Right lobe of liver (tissue), 6 donors: ENCODE results near the gene ZNF740. TPM values are rescaled to one million over a fixed set of nuclear protein-coding genes. Genes with fewer than 3 reads are reported as not detected.
A peak's percentile ranks its signal among the peaks of the same experiment; 100 is the strongest.

Source experiments
- ATAC-seq, 4 donors: fragments of 200-7000 bp; cut with Tn5 transposase; one replicate each; pipeline ENCODE4 v1.9.1; 2020; ENCODE audit warnings: mild to moderate bottlenecking in 4 of 4, moderate library complexity in 4 of 4
- DNase-seq, 3 donors: peaks; one replicate each; pipeline ENCODE4 v3.0.0-alpha.2; 2020
- H3K27ac ChIP-seq, 3 donors: fragments of 200-600 bp; one replicate each; pipeline ENCODE4 v1.8.0; 2022
- H3K27me3 ChIP-seq, 2 donors: fragments of 200-600 bp; one replicate each; pipeline ENCODE4 v1.8.0; 2022
- H3K36me3 ChIP-seq, 4 donors: fragments of 200-600 bp; sonication (generic) in 1 of 4; one replicate each; pipeline versions ENCODE4 v1.5.1 to v1.8.0; 2017 to 2022; ENCODE audit warnings: control low read depth in 1 of 4
- H3K4me1 ChIP-seq, 4 donors: fragments of 200-600 bp; sonication (generic) in 1 of 4; one replicate each; pipeline versions ENCODE4 v1.5.1 to v1.8.0; 2017 to 2022; ENCODE audit warnings: control low read depth in 1 of 4
- H3K4me3 ChIP-seq, 3 donors: fragments of 200-600 bp; one replicate each; pipeline ENCODE4 v1.8.0; 2022
- H3K9me3 ChIP-seq, 4 donors: fragments of 200-600 bp; sonication (generic) in 1 of 4; one replicate each; pipeline versions ENCODE4 v1.5.1 to v1.8.0; 2017 to 2022; ENCODE audit warnings: control low read depth in 1 of 4
- POLR2A ChIP-seq: fragments of 450-650 bp; IDR thresholded peaks from one replicate; pipeline ENCODE4 v1.6.1; 2017; ENCODE audit warnings: antibody characterized with exemption, mild to moderate bottlenecking
- WGBS: methylation state at CpG from one replicate; pipeline ENCODE4 v1.1.6; 2018; ENCODE audit warnings: low coverage, low lambda C conversion rate; ENCODE audit not compliant: insufficient coverage; ENCODE audit errors: missing lambda C conversion rate; 5-methylcytosine and 5-hydroxymethylcytosine counted together
- intact Hi-C, 2 donors: fragments of 100-400 bp; cut with DNase I; formaldehyde crosslinking; loops; one replicate each; pipeline versions ENCODE4 v1.11.2 to v1.14.1; 2022
- total RNA-seq, 6 experiments: library from RNA; depleted of rRNA in 2 of 6; stranded (reverse); fragments of >200 nt in 2 of 6; fragmentation: NEBNext Ultra II Directional in 3 of 6; extraction: Animal tissue kit (Norgen Biotek cat#: 25700) in 3 of 6; gene quantifications; one replicate each; pipeline versions ENCODE4 v1.1.0 to v1.2.4, GENCODE V29; 2016 to 2023
- TF ChIP-seq, protein P1 (sequence below), 4 donors: fragments of 200-600 bp in 3 of 4; fragments of 450-650 bp in 1 of 4; IDR thresholded peaks; one replicate each; pipeline versions ENCODE4 v1.5.1 to v1.8.0; 2016 to 2022; ENCODE audit warnings: antibody characterized with exemption in 4 of 4, mild to moderate bottlenecking in 2 of 4
- donor health status: DM: no; HTN: yes; CAD: no.
- donor health status: DM: no; HTN: no; CAD: no.
- donor health status: DM: no; HTN: no; CAD: no.
- donor health status: DM: no; HTN: yes; CAD: no.
- donor health status: DM: no; HTN: yes; CAD: no.

The ZNF740 gene
- total RNA-seq, 6 experiments from 2014 or later: 5.5 to 24.4 (median 19.2) TPM

DNA sequence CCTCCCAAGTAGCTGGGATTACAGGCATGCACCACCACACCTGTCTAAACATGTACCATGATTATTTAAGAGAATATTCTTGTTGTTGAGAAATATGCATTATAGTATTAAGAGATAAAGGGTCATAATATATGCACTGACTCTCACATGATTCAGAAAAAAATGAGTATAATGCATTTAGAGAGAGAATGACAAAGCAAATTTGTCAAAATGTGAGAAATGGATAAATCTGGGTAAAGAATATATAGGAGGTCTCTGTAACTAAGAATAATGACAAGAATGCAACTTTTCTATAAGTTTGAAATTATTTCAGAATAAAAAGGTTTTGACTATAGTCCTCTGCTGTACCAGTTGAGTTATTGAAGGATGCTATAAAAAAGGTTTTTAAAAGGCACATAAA lies 28.1 kb upstream of the ZNF740 start:
- intact Hi-C loops: no loop called here
- no peak for TF ChIP-seq POLR2A
- TF ChIP-seq, protein P1, sequence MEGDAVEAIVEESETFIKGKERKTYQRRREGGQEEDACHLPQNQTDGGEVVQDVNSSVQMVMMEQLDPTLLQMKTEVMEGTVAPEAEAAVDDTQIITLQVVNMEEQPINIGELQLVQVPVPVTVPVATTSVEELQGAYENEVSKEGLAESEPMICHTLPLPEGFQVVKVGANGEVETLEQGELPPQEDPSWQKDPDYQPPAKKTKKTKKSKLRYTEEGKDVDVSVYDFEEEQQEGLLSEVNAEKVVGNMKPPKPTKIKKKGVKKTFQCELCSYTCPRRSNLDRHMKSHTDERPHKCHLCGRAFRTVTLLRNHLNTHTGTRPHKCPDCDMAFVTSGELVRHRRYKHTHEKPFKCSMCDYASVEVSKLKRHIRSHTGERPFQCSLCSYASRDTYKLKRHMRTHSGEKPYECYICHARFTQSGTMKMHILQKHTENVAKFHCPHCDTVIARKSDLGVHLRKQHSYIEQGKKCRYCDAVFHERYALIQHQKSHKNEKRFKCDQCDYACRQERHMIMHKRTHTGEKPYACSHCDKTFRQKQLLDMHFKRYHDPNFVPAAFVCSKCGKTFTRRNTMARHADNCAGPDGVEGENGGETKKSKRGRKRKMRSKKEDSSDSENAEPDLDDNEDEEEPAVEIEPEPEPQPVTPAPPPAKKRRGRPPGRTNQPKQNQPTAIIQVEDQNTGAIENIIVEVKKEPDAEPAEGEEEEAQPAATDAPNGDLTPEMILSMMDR (IDR thresholded peaks at IDR 0.05): no peak
- H3K27me3 ChIP-seq: no peaks in the 10 kb centered on the region
- H3K4me1 ChIP-seq: peaks cover 0 to 7% (median 2%) of the 10 kb centered on the region in 4 donors
- H3K9me3 ChIP-seq: no peaks in the 10 kb centered on the region
- H3K27ac ChIP-seq: no peak overlapping the region
- H3K4me3 ChIP-seq: no peak overlapping the region
- H3K36me3 ChIP-seq: no peaks in the 10 kb centered on the region
- ATAC-seq: no peak
- DNase-seq: no peak

DNA sequence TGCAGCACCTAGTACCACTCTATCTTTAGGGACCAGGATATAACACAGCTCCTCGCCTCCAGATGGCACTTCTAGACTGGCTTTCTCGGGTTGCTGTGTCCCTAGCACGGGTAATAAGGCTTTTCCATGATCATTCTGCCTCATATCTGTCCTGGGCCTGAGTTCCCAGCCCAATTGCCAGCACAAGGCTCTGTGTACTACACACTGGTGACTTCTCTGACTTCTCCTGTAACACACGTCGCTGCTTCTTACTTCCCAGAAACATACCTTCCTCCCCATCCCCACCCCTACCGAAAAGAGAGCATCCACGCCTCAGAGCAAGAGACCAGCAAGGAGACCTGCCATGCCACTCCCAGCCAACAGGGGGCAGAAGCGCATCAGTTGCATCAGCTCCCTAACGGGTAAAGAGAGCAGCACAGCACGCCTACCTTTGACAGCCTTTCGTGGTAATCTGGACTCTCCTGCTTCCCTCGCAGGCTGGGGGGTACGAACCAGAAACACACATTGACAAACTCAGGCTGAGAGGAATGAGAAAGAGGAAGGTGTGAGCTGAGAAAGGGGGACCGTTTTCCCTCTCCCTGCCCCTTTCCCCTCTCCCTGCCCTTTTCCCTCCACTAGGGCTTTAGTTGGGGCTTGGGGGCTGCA lies 21.2 kb upstream of the ZNF740 start:
- intact Hi-C loops: loop anchor here in 1 of 2 donors (5.0 kb wide), 1 partner anchor 38 kb away; no protein-coding TSS in a partner anchor
- WGBS: 3% methylated on average over 14 of the region's 14 CpGs

DNA sequence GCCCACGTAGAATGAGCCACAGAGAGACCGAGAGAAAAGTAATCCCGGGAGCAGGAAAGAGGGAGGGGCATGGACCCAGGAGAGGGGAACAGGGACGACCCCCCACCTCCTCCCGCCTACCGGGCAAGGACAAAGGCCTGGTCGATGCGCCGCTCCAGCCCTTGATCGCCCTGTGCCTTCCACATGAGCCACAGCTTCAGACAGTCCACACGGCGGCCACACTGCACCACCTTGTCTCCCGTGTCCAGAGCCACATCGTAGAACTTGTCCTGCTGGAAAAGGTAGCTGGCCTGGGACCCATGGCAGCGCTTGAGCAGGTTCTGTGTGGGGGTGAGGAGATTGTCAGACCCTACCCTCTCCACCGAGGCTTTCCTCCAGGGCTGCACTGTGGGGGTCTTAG lies 20.5 kb upstream of the ZNF740 start:
- ATAC-seq (peak in 3 of 4 donors; percentile 24 to 43 (median 29)), DNase-seq (peak in 1 of 3 donors; percentile 60)
- Histone ChIP-seq H3K27ac (no peak overlapping the region), H3K27me3 (no peaks in the 10 kb centered on the region), H3K4me1 (peaks cover 0 to 56% (median 23%) of the 10 kb centered on the region in 4 donors), H3K9me3 (no peaks in the 10 kb centered on the region), H3K4me3 (no peak overlapping the region), H3K36me3 (peaks cover 0 to 4% (median 0%) of the 10 kb centered on the region in 4 donors)
- WGBS: 53% methylated on average over 15 of the region's 16 CpGs
- no peak for TF ChIP-seq POLR2A
- TF ChIP-seq, protein P1 (IDR thresholded peaks at IDR 0.05): no peak
- intact Hi-C loops: loop anchor here (5.0 to 10.0 kb wide), 2 partner anchors 37 to 95 kb away; no protein-coding TSS in a partner anchor

More for the DNA sequence above, 21.2 kb upstream of the ZNF740 start:
- H3K36me3 ChIP-seq: peaks cover 0 to 3% (median 0%) of the 10 kb centered on the region in 4 donors
- H3K27ac ChIP-seq: peak overlapping the region in 1 of 3 donors; percentile 60
- H3K27me3 ChIP-seq: no peaks in the 10 kb centered on the region
- H3K9me3 ChIP-seq: no peaks in the 10 kb centered on the region
- no peak overlapping the region for H3K4me3 ChIP-seq
- peaks cover 0 to 56% (median 23%) of the 10 kb centered on the region in 4 donors for H3K4me1 ChIP-seq
- peak; percentile 82 to 94 (median 92) for ATAC-seq
- TF ChIP-seq POLR2A: no peak
- TF ChIP-seq, protein P1 (IDR thresholded peaks at IDR 0.05): peak; percentile 94 to 99 (median 96)
- DNase-seq: peak; percentile 81 to 89 (median 87)

DNA sequence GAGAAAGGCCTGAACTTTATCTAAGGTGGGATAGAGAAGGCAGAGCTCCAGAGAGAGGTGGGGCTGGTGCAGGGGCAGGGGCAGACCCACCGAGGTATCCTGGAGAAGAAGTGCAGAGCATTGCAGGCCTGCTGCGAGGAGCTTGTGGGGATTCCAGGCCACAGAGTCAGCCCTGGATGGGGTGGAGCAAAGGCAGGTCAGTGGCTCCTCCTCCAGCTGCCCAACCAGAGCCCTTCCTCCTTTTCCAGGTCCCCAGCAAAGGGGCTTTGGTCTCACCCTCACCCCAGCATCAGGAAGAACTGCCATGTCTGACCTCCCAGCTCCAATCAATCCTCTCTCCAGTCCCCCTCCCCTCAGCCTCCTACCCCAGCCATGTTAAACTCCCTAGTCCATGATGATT lies 19.8 kb upstream of the ZNF740 start:
- intact Hi-C loops: loop anchor here in 1 of 2 donors (5.0 to 10.0 kb wide), 2 partner anchors 37 to 96 kb away; no protein-coding TSS in a partner anchor
- no peaks in the 10 kb centered on the region for H3K9me3 ChIP-seq
- no peak overlapping the region for H3K27ac ChIP-seq
- TF ChIP-seq, protein P1 (IDR thresholded peaks at IDR 0.05): no peak
- TF ChIP-seq POLR2A: no peak
- H3K36me3 ChIP-seq: peaks cover 0 to 4% (median 0%) of the 10 kb centered on the region in 4 donors
- H3K27me3 ChIP-seq: no peaks in the 10 kb centered on the region
- ATAC-seq (peak in 3 of 4 donors; percentile 5 to 22 (median 17)), DNase-seq (no peak)
- peaks cover 0 to 56% (median 23%) of the 10 kb centered on the region in 4 donors for H3K4me1 ChIP-seq
- 20% methylated on average over 1 of the region's 2 CpGs for WGBS
- H3K4me3 ChIP-seq: no peak overlapping the region
